ENCODE measurements around the gene PLD6. TPM values are rescaled to one million over a fixed set of nuclear protein-coding genes. Genes with fewer than 3 reads are reported as not detected.
"Not testable (repeated sequence)": the region's sequence is repeated elsewhere in the genome, so short reads cannot be mapped to it uniquely, and the experiment has no call there.

PLD6 gene, protein sequence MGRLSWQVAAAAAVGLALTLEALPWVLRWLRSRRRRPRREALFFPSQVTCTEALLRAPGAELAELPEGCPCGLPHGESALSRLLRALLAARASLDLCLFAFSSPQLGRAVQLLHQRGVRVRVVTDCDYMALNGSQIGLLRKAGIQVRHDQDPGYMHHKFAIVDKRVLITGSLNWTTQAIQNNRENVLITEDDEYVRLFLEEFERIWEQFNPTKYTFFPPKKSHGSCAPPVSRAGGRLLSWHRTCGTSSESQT
- total RNA-seq: 10 to 100 TPM; 19.4 to 19.5 TPM

DNA sequence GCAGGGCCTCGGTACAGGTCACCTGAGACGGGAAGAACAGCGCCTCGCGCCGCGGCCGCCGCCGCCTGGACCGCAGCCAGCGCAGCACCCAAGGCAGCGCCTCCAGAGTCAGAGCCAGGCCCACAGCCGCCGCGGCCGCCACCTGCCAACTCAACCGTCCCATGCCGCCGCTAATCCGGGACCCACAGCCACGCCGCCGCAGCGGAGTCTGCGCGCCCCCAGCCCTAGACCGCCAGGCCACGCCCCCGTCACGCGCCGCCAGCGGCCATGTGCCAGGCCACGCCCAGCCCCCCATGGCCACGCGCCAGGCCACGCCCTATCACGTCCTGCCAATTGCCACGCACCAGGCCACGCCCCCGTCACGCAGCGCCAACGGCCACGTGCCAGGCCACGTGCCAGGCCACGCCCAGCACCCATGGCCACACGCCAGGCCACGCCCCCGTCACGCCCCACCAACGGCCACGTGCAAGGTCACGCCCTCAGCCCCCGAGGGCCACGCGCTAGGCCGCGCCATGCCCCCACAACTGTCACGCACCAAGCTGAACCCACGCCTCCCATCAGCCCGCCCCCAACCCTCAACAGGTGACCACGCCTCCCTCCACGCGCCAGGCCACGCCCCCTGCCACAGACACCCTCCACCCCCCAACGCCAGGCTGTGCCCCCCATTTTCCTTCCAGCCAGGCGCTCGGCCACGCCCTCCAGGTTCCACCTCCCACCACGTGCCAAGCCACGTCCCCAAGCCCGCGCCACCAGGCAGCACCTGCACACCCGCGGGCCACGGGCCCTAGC, at the start of gene PLD6:
Gene PLD6 (minus strand): TSS at position 210 of the 789 bp plus-strand sequence. CDS start 47 bp downstream, at position 163.
- Mint-ChIP-seq H3K27me3 (no peaks in the 10 kb centered on the region), H3K27ac (peak within 1 kb of the TSS; percentile 98), H3K4me3 (peak within 1 kb of the TSS; percentile 95), H3K9me3 (no peaks in the 10 kb centered on the region), H3K4me1 (peaks cover 25% of the 10 kb centered on the region), H3K36me3 (peaks cover 29% of the 10 kb centered on the region)
- peak; percentile 93 for DNase-seq

DNA sequence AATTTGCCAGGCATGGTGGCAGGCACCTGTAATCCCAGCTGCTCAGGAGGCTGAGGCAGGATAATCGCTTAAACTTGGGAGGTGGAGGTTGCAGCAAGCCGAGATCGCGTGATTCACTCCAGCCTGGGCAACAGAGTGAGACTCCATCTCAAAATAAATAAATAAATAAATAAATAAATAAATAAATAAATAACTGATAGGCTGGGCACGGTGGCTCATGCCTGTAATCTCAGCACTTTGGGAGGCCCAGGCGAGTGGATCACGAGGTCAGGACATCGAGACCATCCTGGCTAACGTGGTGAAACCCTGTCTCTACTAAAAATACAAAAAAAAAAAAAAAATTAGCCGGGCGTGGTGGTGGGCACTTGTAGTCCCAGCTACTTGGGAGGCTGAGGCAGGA, 49.6 kb upstream of the PLD6 start:
- not testable (repeated sequence) for DNase-seq, H3K27me3 Mint-ChIP-seq, H3K4me1 Mint-ChIP-seq, H3K9me3 Mint-ChIP-seq, H3K27ac Mint-ChIP-seq, H3K4me3 Mint-ChIP-seq
- peaks cover 36% of the 10 kb centered on the region for H3K36me3 Mint-ChIP-seq

DNA sequence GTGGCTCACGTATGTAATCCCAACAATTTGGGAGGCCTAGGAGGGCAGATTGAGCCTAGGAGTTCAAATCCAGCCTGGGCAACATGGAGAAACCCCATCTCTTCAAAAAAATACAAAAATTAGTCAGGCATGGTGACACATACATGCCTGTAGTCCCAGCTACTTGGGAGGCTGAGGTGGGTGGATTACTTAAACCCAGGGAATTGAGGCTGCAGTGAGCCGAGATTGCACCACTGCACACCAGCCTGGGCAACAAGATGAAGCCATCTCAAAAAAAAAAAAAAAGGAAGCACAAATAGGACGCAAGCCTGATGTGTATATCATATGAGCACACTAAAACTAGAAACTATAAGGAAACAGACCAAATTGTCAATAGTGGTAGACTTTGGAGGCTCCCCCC, 47.9 kb upstream of the PLD6 start:
- no peaks in the 10 kb centered on the region for H3K27me3 Mint-ChIP-seq

DNA sequence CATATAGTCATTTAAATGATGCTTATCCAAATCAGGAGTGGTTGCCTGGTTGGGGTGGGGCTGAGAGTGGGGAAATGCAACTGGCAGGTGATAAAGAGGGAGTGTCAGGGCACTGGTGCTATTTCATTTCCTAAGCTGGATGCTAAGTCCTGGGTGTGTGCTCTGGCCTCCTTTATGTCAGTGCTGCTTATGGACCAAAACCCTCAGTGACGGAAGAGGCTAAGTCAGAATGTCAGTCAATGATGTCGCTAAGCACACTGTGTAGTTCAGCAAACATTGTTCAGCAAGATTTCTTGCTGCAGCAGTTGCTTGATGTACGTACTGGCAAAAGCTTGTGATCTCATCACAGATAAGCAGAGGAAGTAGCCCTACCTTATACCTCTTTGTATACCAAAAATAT, 47.3 kb upstream of the PLD6 start:
- Mint-ChIP-seq H3K36me3 (peaks cover 28% of the 10 kb centered on the region), H3K4me3 (no peak overlapping the region)

More for the DNA sequence above, 47.9 kb upstream of the PLD6 start:
- Mint-ChIP-seq H3K9me3 (no peaks in the 10 kb centered on the region), H3K4me1 (no peaks in the 10 kb centered on the region), H3K36me3 (peaks cover 30% of the 10 kb centered on the region), H3K4me3 (no peak overlapping the region), H3K27ac (no peak overlapping the region)
- no peak for DNase-seq

DNA sequence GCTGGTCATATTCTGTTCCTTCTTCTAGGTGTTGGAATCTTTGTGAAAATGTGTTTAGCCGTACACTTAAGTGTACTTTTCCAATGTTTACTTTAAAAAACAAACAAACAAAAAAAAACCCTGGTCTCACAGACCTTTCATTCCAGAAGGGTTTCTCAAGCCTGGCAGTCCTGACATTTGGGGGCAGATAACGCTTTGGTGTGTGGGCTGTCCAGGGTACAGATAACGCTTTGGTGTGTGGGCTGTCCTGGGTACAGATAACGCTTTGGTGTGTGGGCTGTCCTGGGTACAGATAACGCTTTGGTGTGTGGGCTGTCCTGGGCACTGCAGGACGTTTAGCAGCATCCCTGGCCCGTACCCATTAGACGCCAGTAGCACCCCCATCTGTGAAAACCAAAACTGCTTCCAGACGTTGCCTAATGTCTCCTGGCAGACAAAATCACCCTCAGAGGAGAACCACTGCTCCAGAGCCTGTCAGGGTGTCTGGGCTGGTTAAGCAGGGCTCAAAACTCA, 46.1 kb upstream of the PLD6 start:
- Mint-ChIP-seq H3K9me3 (no peaks in the 10 kb centered on the region), H3K4me3 (no peak overlapping the region), H3K27ac (no peak overlapping the region), H3K36me3 (peaks cover 24% of the 10 kb centered on the region), H3K4me1 (no peaks in the 10 kb centered on the region), H3K27me3 (no peaks in the 10 kb centered on the region)
- DNase-seq: no peak

More for the DNA sequence above, 47.3 kb upstream of the PLD6 start:
- no peaks in the 10 kb centered on the region for H3K9me3 Mint-ChIP-seq
- no peaks in the 10 kb centered on the region for H3K27me3 Mint-ChIP-seq
- DNase-seq: no peak
- H3K27ac Mint-ChIP-seq: peak overlapping the region; percentile 11
- H3K4me1 Mint-ChIP-seq: no peaks in the 10 kb centered on the region

DNA sequence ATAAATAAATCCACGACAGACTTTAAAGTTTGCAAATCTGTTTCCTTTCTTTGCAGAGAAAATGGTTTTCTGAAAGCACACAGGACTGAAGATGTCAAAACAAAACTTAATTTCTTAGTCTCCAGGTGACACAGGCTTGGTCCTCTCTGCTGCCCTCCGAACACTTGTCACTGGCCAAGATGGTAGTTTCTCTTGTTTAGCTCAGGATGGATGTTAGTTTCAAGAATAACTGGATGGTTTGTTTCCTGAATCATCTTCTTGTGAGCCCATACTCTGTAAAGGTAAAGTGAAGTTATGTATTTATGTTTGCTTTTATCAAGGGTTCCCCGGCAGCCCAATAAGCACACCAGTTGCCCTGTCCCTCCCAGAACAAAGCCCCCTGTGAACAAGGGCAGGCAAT, 40.7 kb upstream of the PLD6 start:
- peaks cover 11% of the 10 kb centered on the region for H3K36me3 Mint-ChIP-seq
- peak overlapping the region; percentile 21 for H3K27ac Mint-ChIP-seq
- no peaks in the 10 kb centered on the region for H3K9me3 Mint-ChIP-seq
- H3K4me3 Mint-ChIP-seq: no peak overlapping the region
- H3K27me3 Mint-ChIP-seq: no peaks in the 10 kb centered on the region
- H3K4me1 Mint-ChIP-seq: no peaks in the 10 kb centered on the region
- no peak for DNase-seq

DNA sequence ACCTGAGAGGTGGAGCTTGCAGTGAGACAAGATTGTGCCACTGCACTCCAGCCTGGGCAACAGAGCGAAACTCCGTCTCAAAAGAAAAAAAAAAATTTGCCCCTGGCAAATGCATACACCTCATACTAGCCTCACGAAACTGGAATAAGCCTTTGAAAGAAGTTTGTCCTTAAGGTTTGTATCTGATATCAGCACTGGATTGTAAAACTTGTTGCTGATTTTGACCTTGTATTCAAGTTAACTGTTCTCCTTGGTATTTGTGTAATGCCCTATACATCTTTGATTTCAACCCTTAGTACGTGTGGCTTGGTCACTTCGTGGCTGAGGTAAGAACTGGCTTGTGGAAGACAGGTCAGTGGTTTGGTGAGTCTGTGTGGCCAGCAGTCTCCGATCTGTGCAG, 37.0 kb upstream of the PLD6 start:
- Mint-ChIP-seq H3K27me3 (no peaks in the 10 kb centered on the region), H3K4me1 (peaks cover 20% of the 10 kb centered on the region), H3K27ac (no peak overlapping the region), H3K36me3 (peaks cover 9% of the 10 kb centered on the region), H3K4me3 (no peak overlapping the region), H3K9me3 (no peaks in the 10 kb centered on the region)
- DNase-seq: no peak

DNA sequence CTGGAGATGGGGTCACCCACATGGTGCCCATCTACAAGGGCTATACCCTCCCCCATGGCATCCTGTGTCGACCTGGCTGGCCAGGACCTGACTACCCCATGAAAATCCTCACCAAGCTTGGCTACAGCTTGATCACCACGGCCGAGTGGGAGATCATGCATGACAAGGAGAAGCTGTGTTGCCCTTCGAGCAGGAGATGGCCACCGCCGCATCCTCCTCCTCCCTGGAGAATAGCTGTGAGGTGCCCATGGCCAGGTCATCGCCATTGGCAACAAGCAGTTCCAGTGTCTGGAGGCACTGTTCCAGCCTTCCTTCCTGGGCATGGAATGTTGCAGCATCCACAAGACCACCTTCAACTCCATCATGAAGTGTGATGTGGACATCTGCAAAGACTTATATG, 36.1 kb upstream of the PLD6 start:
- no peak overlapping the region for H3K27ac Mint-ChIP-seq
- H3K9me3 Mint-ChIP-seq: no peaks in the 10 kb centered on the region
- H3K27me3 Mint-ChIP-seq: no peaks in the 10 kb centered on the region
- no peak overlapping the region for H3K4me3 Mint-ChIP-seq
- H3K36me3 Mint-ChIP-seq: peaks cover 6% of the 10 kb centered on the region
- H3K4me1 Mint-ChIP-seq: peaks cover 21% of the 10 kb centered on the region
- DNase-seq: no peak

DNA sequence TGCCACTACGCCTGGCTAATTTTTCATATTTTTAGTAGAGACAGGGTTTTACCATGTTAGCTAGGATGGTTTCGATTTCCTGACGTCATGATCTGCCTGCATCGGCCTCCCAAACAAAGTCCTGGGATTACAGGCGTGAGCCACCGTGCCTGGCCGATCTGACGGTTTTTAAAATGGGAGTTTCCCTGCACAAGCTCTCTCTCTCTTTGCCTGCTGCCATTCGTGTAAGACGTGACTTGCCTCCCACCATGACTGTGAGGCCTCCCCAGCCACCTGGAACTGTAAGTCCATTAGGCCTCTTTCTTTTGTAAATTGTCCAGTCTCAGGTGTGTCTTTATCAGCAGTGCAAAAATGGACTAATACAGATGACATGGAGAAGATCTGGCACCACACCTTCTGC, 35.5 kb upstream of the PLD6 start:
- Mint-ChIP-seq H3K9me3 (no peaks in the 10 kb centered on the region), H3K27ac (no peak overlapping the region), H3K4me3 (no peak overlapping the region), H3K36me3 (peaks cover 2% of the 10 kb centered on the region), H3K4me1 (peaks cover 21% of the 10 kb centered on the region), H3K27me3 (no peaks in the 10 kb centered on the region)
- no peak for DNase-seq

DNA sequence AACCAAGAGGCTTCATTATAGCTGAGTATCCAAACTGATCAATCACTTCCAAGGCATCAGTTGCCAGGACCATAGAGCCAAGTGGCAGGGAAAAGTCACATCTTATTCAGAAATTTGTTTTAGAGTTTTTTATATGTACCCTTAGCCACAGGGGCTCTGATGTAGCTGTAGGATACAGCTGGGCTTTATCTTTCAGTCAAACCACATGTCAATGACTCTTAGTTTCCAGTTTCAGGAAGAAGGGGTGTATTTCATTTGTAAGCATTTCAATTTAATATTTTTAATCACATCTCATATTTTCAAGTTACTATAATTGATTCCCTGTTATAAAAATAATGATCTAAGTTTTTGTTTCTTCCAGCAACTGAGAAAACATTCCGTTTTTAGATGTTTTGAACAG, 33.7 kb upstream of the PLD6 start:
- Mint-ChIP-seq H3K4me3 (no peak overlapping the region), H3K27me3 (no peaks in the 10 kb centered on the region), H3K9me3 (no peaks in the 10 kb centered on the region), H3K4me1 (peaks cover 36% of the 10 kb centered on the region), H3K36me3 (no peaks in the 10 kb centered on the region), H3K27ac (no peak overlapping the region)
- no peak for DNase-seq

DNA sequence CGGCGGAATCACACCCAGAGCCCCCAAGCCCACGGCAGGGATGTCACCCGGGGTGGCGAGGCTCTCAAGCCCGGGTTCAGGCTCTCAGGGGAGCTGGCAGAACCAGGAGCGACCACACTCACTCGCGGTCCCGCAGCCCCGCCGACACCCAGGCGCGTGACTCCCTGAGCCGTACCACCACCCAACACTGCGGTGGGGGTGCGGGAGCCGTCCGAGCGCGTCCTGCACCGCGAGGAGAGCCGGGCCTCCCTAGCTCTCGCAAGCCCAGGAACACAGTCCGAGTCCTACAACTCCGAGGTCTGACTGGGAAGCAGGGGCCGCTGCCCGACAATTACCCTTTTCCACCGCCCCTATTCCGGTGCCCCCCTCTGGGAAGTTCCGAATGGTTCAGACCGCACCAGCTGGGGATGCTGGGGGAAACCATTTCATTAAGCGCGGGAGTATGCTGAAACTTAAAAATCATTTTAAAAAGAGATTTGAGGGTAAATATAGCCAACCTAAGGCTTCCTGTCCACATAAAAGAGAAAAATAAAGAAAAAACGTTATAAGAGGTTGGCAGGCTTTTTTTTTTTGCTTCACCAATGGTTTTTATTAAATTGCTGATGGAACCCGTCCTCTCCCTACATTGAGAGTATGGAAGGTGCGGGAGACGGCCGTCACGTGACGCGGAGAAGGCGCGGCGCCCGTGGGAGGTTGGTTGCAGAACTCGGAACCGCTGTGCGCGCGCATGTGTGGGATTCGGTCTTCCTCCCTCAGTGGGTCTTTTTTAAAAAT, 31.1 kb upstream of the PLD6 start, which contains the start of gene FLCN:
Gene FLCN (minus strand): TSS at position 143 of the 774 bp plus-strand sequence. CDS start 9,031 bp downstream, outside the sequence.
- peak within 1 kb of the TSS; percentile 95 for H3K4me3 Mint-ChIP-seq
- peak within 1 kb of the TSS; percentile 97 for H3K27ac Mint-ChIP-seq
- H3K27me3 Mint-ChIP-seq: no peaks in the 10 kb centered on the region
- H3K36me3 Mint-ChIP-seq: no peaks in the 10 kb centered on the region
- peaks cover 36% of the 10 kb centered on the region for H3K4me1 Mint-ChIP-seq
- DNase-seq: peak; percentile 85
- H3K9me3 Mint-ChIP-seq: no peaks in the 10 kb centered on the region

DNA sequence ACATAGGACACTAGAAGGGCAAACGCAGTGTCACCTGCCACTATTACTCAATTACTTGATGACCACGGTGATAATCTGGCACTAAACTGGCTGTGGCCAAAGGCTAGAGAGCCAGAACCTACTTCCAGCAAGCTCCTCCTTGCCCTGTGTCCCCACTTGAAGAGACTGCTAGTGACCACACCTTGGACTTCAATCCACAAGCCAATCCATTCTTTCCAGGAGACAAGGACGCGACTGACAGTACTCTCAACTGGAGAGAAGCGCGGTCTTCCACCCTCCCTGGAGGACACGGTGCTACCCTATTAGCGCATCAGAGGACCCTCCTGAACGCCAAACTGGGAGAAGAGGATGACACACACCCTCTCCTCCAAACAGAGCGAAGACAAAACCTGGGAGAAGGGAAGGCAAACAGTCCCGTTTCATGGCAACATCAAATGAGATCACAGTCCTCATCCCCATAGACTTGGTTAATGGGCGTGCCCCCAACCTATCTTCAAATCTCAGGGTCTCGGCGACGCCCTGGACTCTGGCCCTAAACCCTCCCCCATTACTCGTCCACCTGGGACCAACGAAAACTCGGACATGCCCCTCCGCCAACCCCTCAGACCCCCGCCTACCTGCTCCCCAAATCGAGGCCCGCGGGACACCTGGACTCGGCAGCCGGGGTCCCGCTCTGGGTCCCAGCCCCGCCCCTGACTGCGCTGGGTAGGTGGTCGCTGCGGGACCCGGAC, 30.3 kb upstream of the PLD6 start:
- DNase-seq: no peak
- Mint-ChIP-seq H3K36me3 (no peaks in the 10 kb centered on the region), H3K27me3 (no peaks in the 10 kb centered on the region), H3K9me3 (no peaks in the 10 kb centered on the region), H3K4me1 (peaks cover 36% of the 10 kb centered on the region), H3K27ac (peak overlapping the region; percentile 97), H3K4me3 (peak overlapping the region; percentile 95)

DNA sequence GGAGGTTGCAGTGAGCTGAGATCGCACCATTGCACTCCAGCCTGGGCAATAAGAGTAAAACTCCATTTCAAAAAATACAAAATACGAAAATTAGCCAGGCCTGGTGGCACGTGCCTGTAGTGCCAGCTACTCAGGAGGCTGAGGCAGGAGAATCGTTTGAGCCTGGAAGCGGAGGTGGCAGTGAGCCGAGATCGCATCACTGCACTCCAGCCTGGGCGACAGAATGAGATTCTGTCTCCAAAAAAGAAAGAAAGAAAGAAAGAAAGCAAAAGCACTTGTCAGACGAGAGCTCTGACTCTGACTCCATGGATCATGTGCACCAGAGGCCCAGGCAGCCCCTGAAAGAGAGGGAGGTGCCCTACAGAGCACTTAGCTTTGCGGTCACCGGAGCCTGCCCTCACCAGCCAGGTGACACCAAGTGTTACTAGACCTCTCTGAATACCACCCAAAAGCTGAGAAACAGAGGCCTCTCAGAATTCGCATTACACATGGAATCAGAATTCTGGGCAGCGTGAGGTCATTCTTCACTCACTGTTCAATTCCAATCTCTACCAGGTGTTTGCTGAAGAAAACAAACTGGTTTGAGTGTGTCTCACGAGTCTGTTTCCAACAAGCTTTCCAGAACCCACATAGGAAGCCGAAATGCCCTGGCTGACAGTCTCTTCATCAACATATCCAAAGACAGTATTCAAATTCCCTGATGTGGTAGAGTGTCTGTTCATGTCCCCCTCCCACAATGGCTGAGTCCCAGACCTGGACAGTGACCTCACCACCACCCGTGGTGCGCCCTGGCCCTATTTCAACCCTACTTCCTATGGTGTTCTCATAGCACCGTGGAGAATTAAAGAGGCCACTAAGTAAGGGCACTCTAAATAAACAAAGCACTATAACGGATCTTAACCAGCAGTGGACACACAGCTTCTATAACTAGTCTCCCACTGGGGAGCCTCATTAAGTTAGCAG, 29.4 kb upstream of the PLD6 start:
- Mint-ChIP-seq H3K27ac (peak overlapping the region; percentile 97), H3K4me1 (peaks cover 36% of the 10 kb centered on the region), H3K9me3 (no peaks in the 10 kb centered on the region), H3K36me3 (no peaks in the 10 kb centered on the region), H3K4me3 (peak overlapping the region; percentile 95), H3K27me3 (no peaks in the 10 kb centered on the region)
- no peak for DNase-seq

DNA sequence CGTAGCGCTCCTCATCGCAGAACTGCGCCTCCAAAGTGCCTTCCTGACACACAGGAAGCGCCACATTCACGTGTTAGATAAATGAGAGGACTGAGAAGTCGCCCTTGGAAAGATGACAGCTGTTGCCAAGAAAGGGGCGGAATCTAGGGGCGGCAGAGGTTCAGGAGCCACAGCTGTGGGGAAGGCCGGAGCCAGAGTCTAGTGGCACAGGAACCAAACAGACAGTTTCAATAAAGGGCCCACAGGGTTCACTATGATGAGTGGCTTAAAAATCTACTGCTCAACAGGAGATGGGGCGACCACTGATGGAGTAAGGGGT, 26.1 kb upstream of the PLD6 start:
- Mint-ChIP-seq H3K9me3 (no peaks in the 10 kb centered on the region), H3K36me3 (peaks cover 1% of the 10 kb centered on the region), H3K27me3 (no peaks in the 10 kb centered on the region), H3K27ac (no peak overlapping the region), H3K4me3 (no peak overlapping the region), H3K4me1 (peaks cover 14% of the 10 kb centered on the region)
- no peak for DNase-seq

All from activated naive CD8-positive, alpha-beta T cell treated with anti-CD3 and anti-CD28 coated beads for 36 hours (primary cell).